Tibial nerve (tissue), 4 donors: ENCODE measurements around the gene USP35. TPM values are rescaled to one million over a fixed set of nuclear protein-coding genes. Genes with fewer than 3 reads are reported as not detected.

Experiments
- DNase-seq, 2 donors: peaks; one replicate each; pipeline ENCODE4 v3.0.0-alpha.2; 2019; ENCODE audit warnings: low spot score in 2 of 2
- H3K27ac ChIP-seq, 4 donors: fragments of 200-600 bp; sonication (generic) in 3 of 4; one replicate each; pipeline ENCODE4 v1.5.1; 2017 to 2019; ENCODE audit warnings: mild to moderate bottlenecking in 1 of 4
- H3K27me3 ChIP-seq, 2 donors: fragments of 200-600 bp; sonication (generic) in 1 of 2; one replicate each; pipeline versions ENCODE4 v1.5.1 to v1.6.0; 2017 to 2019
- H3K36me3 ChIP-seq, 3 donors: fragments of 200-600 bp; sonication (generic); one replicate each; pipeline ENCODE4 v1.5.1; 2018 to 2019
- H3K4me1 ChIP-seq, 4 donors: fragments of 200-600 bp; sonication (generic) in 3 of 4; one replicate each; pipeline ENCODE4 v1.5.1; 2017 to 2019
- H3K4me3 ChIP-seq, 4 donors: fragments of 200-600 bp; sonication (generic) in 3 of 4; one replicate each; pipeline ENCODE4 v1.5.1; 2017 to 2019; ENCODE audit warnings: mild to moderate bottlenecking in 1 of 4, moderate library complexity in 1 of 4
- H3K9me3 ChIP-seq, 4 donors: fragments of 200-600 bp; sonication (generic) in 3 of 4; one replicate each; pipeline ENCODE4 v1.5.1; 2017 to 2019
- CTCF ChIP-seq, 5 experiments: fragments of 200-600 bp in 3 of 5; fragments of 450-650 bp in 2 of 5; sonication (generic) in 3 of 5; IDR thresholded peaks; one replicate each; pipeline ENCODE4 v1.5.1; 2016 to 2019; ENCODE audit warnings: antibody characterized with exemption in 5 of 5, mild to moderate bottlenecking in 3 of 5, moderate library complexity in 2 of 5
- EP300 ChIP-seq, 2 donors: sonication (generic); formaldehyde crosslinking; IDR thresholded peaks; one replicate each; pipeline ENCODE4 v1.6.1; 2017; ENCODE audit warnings: antibody characterized with exemption in 2 of 2, mild to moderate bottlenecking in 1 of 2
- POLR2A ChIP-seq, 2 donors: fragments of 450-650 bp; IDR thresholded peaks; one replicate each; pipeline ENCODE4 v1.6.1; 2017; ENCODE audit warnings: antibody characterized with exemption in 2 of 2, mild to moderate bottlenecking in 2 of 2, moderate library complexity in 2 of 2
- WGBS, 2 donors: methylation state at CpG; one replicate each; pipeline ENCODE4 v1.1.5; 2018; 5-methylcytosine and 5-hydroxymethylcytosine counted together
- total RNA-seq, 4 donors: library from RNA; depleted of rRNA; stranded (reverse); fragments of >200 nt; gene quantifications; one replicate each; pipeline ENCODE4 v1.1.0, GENCODE V29; 2016

USP35 gene
- total RNA-seq, 4 donors from 2014 or later = 10.9 to 23.1 (median 12.6) TPM

GRCh38 chr11:78261367-78261766 is 72.6 kb downstream of the USP35 start:
- H3K27ac ChIP-seq = no peak overlapping the region
- TF ChIP-seq EP300 (IDR thresholded peaks at IDR 0.05) = no peak
- no peak for TF ChIP-seq POLR2A (IDR thresholded peaks at IDR 0.05)
- no peak for TF ChIP-seq CTCF (IDR thresholded peaks at IDR 0.05)
- no peak for DNase-seq
- no peak overlapping the region for H3K4me3 ChIP-seq
- WGBS, 2 donors = 71 to 76% methylated on average over 4 of the region's 4 CpGs
- no peaks in the 10 kb centered on the region for H3K36me3 ChIP-seq
- H3K27me3 ChIP-seq = no peaks in the 10 kb centered on the region
- peaks cover 0 to 40% (median 8%) of the 10 kb centered on the region in 4 donors for H3K4me1 ChIP-seq
- H3K9me3 ChIP-seq = no peaks in the 10 kb centered on the region

- Histone ChIP-seq H3K27ac (no peak overlapping the region), H3K9me3 (no peaks in the 10 kb centered on the region), H3K4me1 (peaks cover 0 to 40% (median 5%) of the 10 kb centered on the region in 4 donors), H3K27me3 (no peaks in the 10 kb centered on the region), H3K4me3 (no peak overlapping the region), H3K36me3 (no peaks in the 10 kb centered on the region)
- 83 to 90% methylated on average over 4 of the region's 4 CpGs for WGBS, 2 donors
- no peak for TF ChIP-seq POLR2A (IDR thresholded peaks at IDR 0.05)
- TF ChIP-seq EP300 (IDR thresholded peaks at IDR 0.05) = no peak
- TF ChIP-seq CTCF (IDR thresholded peaks at IDR 0.05) = no peak
- DNase-seq = no peak
These were observed 73.1 kb downstream of the USP35 start for GRCh38 chr11:78261828-78262227.

GRCh38 chr11:78262238-78262637 is 73.5 kb downstream of the USP35 start:
- DNase-seq = no peak
- TF ChIP-seq CTCF (IDR thresholded peaks at IDR 0.05) (no peak), POLR2A (IDR thresholded peaks at IDR 0.05) (no peak), EP300 (IDR thresholded peaks at IDR 0.05) (no peak)
- H3K27ac ChIP-seq = no peak overlapping the region
- WGBS, 2 donors = 58 to 63% methylated on average over 5 of the region's 5 CpGs
- no peak overlapping the region for H3K4me3 ChIP-seq
- no peaks in the 10 kb centered on the region for H3K36me3 ChIP-seq
- H3K9me3 ChIP-seq = no peaks in the 10 kb centered on the region
- H3K4me1 ChIP-seq = peaks cover 0 to 40% (median 4%) of the 10 kb centered on the region in 4 donors
- H3K27me3 ChIP-seq = no peaks in the 10 kb centered on the region

- Histone ChIP-seq H3K9me3 (no peaks in the 10 kb centered on the region), H3K27ac (no peak overlapping the region), H3K4me3 (no peak overlapping the region), H3K36me3 (no peaks in the 10 kb centered on the region), H3K4me1 (peaks cover 0 to 39% (median 2%) of the 10 kb centered on the region in 4 donors), H3K27me3 (no peaks in the 10 kb centered on the region)
- no peak for TF ChIP-seq POLR2A (IDR thresholded peaks at IDR 0.05)
- TF ChIP-seq CTCF (IDR thresholded peaks at IDR 0.05) = no peak
- TF ChIP-seq EP300 (IDR thresholded peaks at IDR 0.05) = no peak
- DNase-seq = no peak
These were observed 74.0 kb downstream of the USP35 start for GRCh38 chr11:78262691-78263090.

Other genes starting within 250 kb of the USP35 start
- gene INTS4, start 194.3 kb upstream of the USP35 start, total RNA-seq = 10 to 100 TPM; 32.2 to 49.2 (median 40.0) TPM
- gene KCTD14, start 165.6 kb upstream of the USP35 start, total RNA-seq = 1 to 10 TPM; 2.5 to 6.0 (median 3.4) TPM
- gene THRSP, start 125.1 kb upstream of the USP35 start, total RNA-seq = 10 to 100 TPM in 2 of 4 donors, 1 to 10 TPM in 2; 4.0 to 22.9 (median 8.7) TPM
- gene NDUFC2, start 109.1 kb upstream of the USP35 start, total RNA-seq = 10 to 100 TPM; 49.6 to 88.3 (median 66.3) TPM
- gene ALG8, start 49.3 kb upstream of the USP35 start, total RNA-seq = 10 to 100 TPM; 24.9 to 43.5 (median 32.0) TPM
- 10 to 100 TPM in 1 of 4 donors, 1 to 10 TPM in 3; 6.6 to 20.4 (median 8.7) TPM for gene KCTD21, start 293 bp upstream of the USP35 start, total RNA-seq
- 10 to 100 TPM; 39.6 to 57.3 (median 46.6) TPM for gene GAB2, start 228.9 kb downstream of the USP35 start, total RNA-seq